Keratinocyte (primary cell): ENCODE data around the gene KRT1. TPM values are rescaled to one million over a fixed set of nuclear protein-coding genes. Genes with fewer than 3 reads are reported as not detected.

Source experiments
- DNase-seq: peaks from one replicate; pipeline ENCODE4 v3.0.0-alpha.2; 2011; ENCODE audit warnings: low read depth, missing footprints, low spot score
- FAIRE-seq: peaks from 2 replicates; lab custom pipeline; 2011; peaks lifted over from hg19 to GRCh38; lab: Jason Lieb, UNC
- H2AFZ ChIP-seq: 2 replicates; pipeline ENCODE4 v1.6.0; 2012; ENCODE audit warnings: low read length, control low read depth, inconsistent platforms; ENCODE audit not compliant: control insufficient read depth
- H3K27ac ChIP-seq: 2 replicates; pipeline ENCODE4 v1.5.1; 2011; ENCODE audit warnings: low read length; ENCODE audit not compliant: control insufficient read depth, insufficient read depth
- H3K27me3 ChIP-seq: 3 replicates; pipeline ENCODE4 v1.6.0; 2011; ENCODE audit warnings: low read length; ENCODE audit not compliant: control insufficient read depth, insufficient read depth; ENCODE audit errors: extremely low read depth
- H3K36me3 ChIP-seq, 2 experiments: 2 replicates in 1 of 2; 3 replicates in 1 of 2; pipeline ENCODE4 v1.5.1; 2011; ENCODE audit warnings: low read length in 2 of 2, mild to moderate bottlenecking in 1 of 2; ENCODE audit not compliant: control insufficient read depth in 2 of 2, insufficient read depth in 2 of 2; ENCODE audit errors: extremely low read depth in 1 of 2
- H3K4me1 ChIP-seq: 3 replicates; pipeline ENCODE4 v1.5.1; 2011; ENCODE audit warnings: low read length; ENCODE audit not compliant: control insufficient read depth, insufficient read depth; ENCODE audit errors: extremely low read depth
- H3K4me2 ChIP-seq: 3 replicates; pipeline ENCODE4 v1.6.0; 2011; ENCODE audit warnings: low read depth, low read length; ENCODE audit not compliant: control insufficient read depth, insufficient read depth; ENCODE audit errors: extremely low read depth
- H3K4me3 ChIP-seq, 3 experiments: fragments of 200-600 bp in 1 of 3; sonication (generic) in 1 of 3; 2 replicates in 2 of 3; 3 replicates in 1 of 3; pipeline ENCODE4 v1.5.1; 2011 to 2016; ENCODE audit warnings: low read length in 3 of 3, mild to moderate bottlenecking in 3 of 3, control low read depth in 2 of 3, inconsistent platforms in 1 of 3, low read depth in 1 of 3, mixed read lengths in 1 of 3, mixed run types in 1 of 3, moderate library complexity in 1 of 3; ENCODE audit not compliant: control insufficient read depth in 2 of 3, insufficient read depth in 2 of 3; ENCODE audit errors: extremely low read depth in 1 of 3
- H3K79me2 ChIP-seq: 2 replicates; pipeline ENCODE4 v1.6.0; 2012; ENCODE audit warnings: low read length; ENCODE audit not compliant: control insufficient read depth, insufficient read depth
- H3K9ac ChIP-seq: 3 replicates; pipeline ENCODE4 v1.6.0; 2011; ENCODE audit warnings: low read length; ENCODE audit not compliant: control insufficient read depth, insufficient read depth; ENCODE audit errors: extremely low read depth
- H3K9me1 ChIP-seq: 3 replicates; pipeline ENCODE4 v1.6.0; 2011; ENCODE audit warnings: low read length; ENCODE audit not compliant: control insufficient read depth, insufficient read depth; ENCODE audit errors: extremely low read depth
- H3K9me3 ChIP-seq: 2 replicates; pipeline ENCODE4 v1.5.1; 2012; ENCODE audit warnings: low read depth, low read length; ENCODE audit not compliant: control insufficient read depth
- H4K20me1 ChIP-seq: 3 replicates; pipeline ENCODE4 v1.6.0; 2011; ENCODE audit warnings: low read length; ENCODE audit not compliant: control insufficient read depth, insufficient read depth; ENCODE audit errors: extremely low read depth
- CTCF ChIP-seq, 3 experiments: IDR thresholded peaks in 1 of 3; conservative IDR thresholded peaks in 1 of 3; optimal IDR thresholded peaks in 1 of 3; 2 replicates in 2 of 3; 3 replicates in 1 of 3; pipeline versions ENCODE3 to v1.5.1; 2011; ENCODE audit warnings: low read length in 3 of 3, mild to moderate bottlenecking in 3 of 3, moderate library complexity in 2 of 3, control low read depth in 1 of 3, inconsistent platforms in 1 of 3; ENCODE audit not compliant: insufficient read depth in 2 of 3; ENCODE audit errors: extremely low read depth in 1 of 3
- EZH2 ChIP-seq: IDR thresholded peaks from one replicate; pipeline ENCODE4 v1.6.1; 2012; ENCODE audit warnings: inconsistent platforms, mild to moderate bottlenecking, low read length, moderate library complexity
- dilution Hi-C: fragments of 300-500 bp; cut with MboI; formaldehyde crosslinking; loops from one replicate; pipeline ENCODE4 v1.7.0; 2020; ENCODE audit warnings: low sequenced_read_pairs; ENCODE audit not compliant: extremely low pct_ligation_motif_present
- polyA plus RNA-seq, 5 experiments: library from polyadenylated mRNA; depleted of rRNA in 3 of 5; stranded (reverse) in 3 of 5; stranded (forward) in 1 of 5; unstranded in 1 of 5; fragments of >200 nt; gene quantifications; 1 replicate in 1 of 5; 2 replicates in 3 of 5; 3 replicates in 1 of 5; pipeline versions ENCODE4 v1.2.1 to v1.2.3, GENCODE V29; 2011 to 2012; ENCODE audit warnings: missing spikeins in 2 of 5, low read depth in 1 of 5, low replicate concordance in 1 of 5

The KRT1 gene
- polyA plus RNA-seq, 1 donor (not counting 4 experiments of a cell fraction or from before 2014, with no cell fraction given) = 92.2 TPM

GRCh38 chr12:52710730-52711129 is 30.5 kb upstream of the KRT1 start:
- Histone ChIP-seq H3K4me3 (no peak overlapping the region), H3K9me3 (no peaks in the 10 kb centered on the region), H3K27ac (no peak overlapping the region), H3K4me2 (no peak overlapping the region), H3K36me3 (no peaks in the 10 kb centered on the region), H3K9ac (no peak overlapping the region), H2AFZ (no peak overlapping the region), H3K79me2 (no peaks in the 10 kb centered on the region), H3K4me1 (no peaks in the 10 kb centered on the region), H3K27me3 (peaks cover 42% of the 10 kb centered on the region), H4K20me1 (no peaks in the 10 kb centered on the region), H3K9me1 (no peaks in the 10 kb centered on the region)
- no peak for TF ChIP-seq EZH2
- TF ChIP-seq CTCF (optimal IDR thresholded peaks at IDR 0.05 in 1 of 3, IDR thresholded peaks at IDR 0.05 in 1 of 3, conservative IDR thresholded peaks at IDR 0.05 in 1 of 3; ENCODE audit: extremely low read depth in 1 of 3, insufficient read depth in 2 of 3, low read length in 3 of 3) = no peak
- FAIRE-seq = no peak
- dilution Hi-C loops = no loop called here
- no peak for DNase-seq

GRCh38 chr12:52708010-52708409 is 27.8 kb upstream of the KRT1 start:
- no peak for TF ChIP-seq EZH2
- TF ChIP-seq CTCF (optimal IDR thresholded peaks at IDR 0.05 in 1 of 3, IDR thresholded peaks at IDR 0.05 in 1 of 3, conservative IDR thresholded peaks at IDR 0.05 in 1 of 3; ENCODE audit: extremely low read depth in 1 of 3, insufficient read depth in 2 of 3, low read length in 3 of 3) = no peak
- no peaks in the 10 kb centered on the region for H3K9me1 ChIP-seq

More at GRCh38 chr12:52708010-52708409, 27.8 kb upstream of the KRT1 start:
- peaks cover 25% of the 10 kb centered on the region for H3K27me3 ChIP-seq
- no peak overlapping the region for H3K4me3 ChIP-seq
- H3K27ac ChIP-seq = no peak overlapping the region
- H3K9me3 ChIP-seq = no peaks in the 10 kb centered on the region
- H3K4me1 ChIP-seq = no peaks in the 10 kb centered on the region
- no peaks in the 10 kb centered on the region for H3K79me2 ChIP-seq
- no peaks in the 10 kb centered on the region for H3K36me3 ChIP-seq
- H2AFZ ChIP-seq = no peak overlapping the region
- no peak overlapping the region for H3K9ac ChIP-seq
- H4K20me1 ChIP-seq = no peaks in the 10 kb centered on the region
- DNase-seq (no peak), FAIRE-seq (no peak)
- dilution Hi-C loops = no loop called here
- H3K4me2 ChIP-seq = no peak overlapping the region
